IMR-90 (cell line): ENCODE results near the gene TNFRSF14. TPM values are rescaled to one million over a fixed set of nuclear protein-coding genes. Genes with fewer than 3 reads are reported as not detected.

ENCODE experiments used
- ATAC-seq: fragments of 200-7000 bp; cut with Tn5 transposase; 2 replicates; pipeline ENCODE4 v1.9.1; 2020; ENCODE audit warnings: low read depth, mild to moderate bottlenecking, moderate library complexity
- BruUV-seq: library from RNA; stranded (reverse); fragments of 400-500 nt; replicated peaks from 2 replicates; lab custom pipeline; 2021; lab: Mats Ljungman, UMichigan
- CTCF ChIA-PET: fragments of 300-600 bp; formaldehyde crosslinking; extraction: SDS; loops from one replicate; lab custom pipeline; 2021; ENCODE audit warnings: antibody characterized with exemption; lab: Yijun Ruan, JAX
- POLR2A ChIA-PET: fragments of 300-600 bp; sonication (Branson Sonifier 250); formaldehyde crosslinking; loops from one replicate; lab custom pipeline; 2022; ENCODE audit warnings: antibody characterized with exemption; ENCODE audit not compliant: unreplicated experiment; lab: Charles Lee
- DNase-seq: peaks from one replicate; pipeline ENCODE4 v3.0.0; 2013
- H2AFZ ChIP-seq: replicated peaks from 2 replicates; pipeline ENCODE3; 2013; ENCODE audit warnings: low read length, mild to moderate bottlenecking; ENCODE audit not compliant: poor library complexity
- H2AK5ac ChIP-seq: 2 replicates; pipeline ENCODE4 v1.6.1; 2013; ENCODE audit warnings: low read depth, low read length, inconsistent platforms
- H2AK9ac ChIP-seq: replicated peaks from 2 replicates; pipeline ENCODE3; 2013; ENCODE audit warnings: mild to moderate bottlenecking, low read depth, low read length, moderate library complexity; ENCODE audit not compliant: poor library complexity
- H2BK120ac ChIP-seq: 2 replicates; pipeline ENCODE4 v1.6.1; 2013; ENCODE audit warnings: low read depth, low read length, inconsistent platforms
- H2BK15ac ChIP-seq: 3 replicates; pipeline ENCODE4 v1.6.1; 2013; ENCODE audit warnings: low read depth, low read length, inconsistent platforms
- H2BK20ac ChIP-seq: 2 replicates; pipeline ENCODE4 v1.6.1; 2013; ENCODE audit warnings: low read depth, mild to moderate bottlenecking, inconsistent platforms, low read length, moderate library complexity
- H2BK5ac ChIP-seq: 2 replicates; pipeline ENCODE4 v1.6.1; 2013; ENCODE audit warnings: mild to moderate bottlenecking, low read depth, low read length, inconsistent platforms; ENCODE audit not compliant: poor library complexity, severe bottlenecking
- H3K14ac ChIP-seq: replicated peaks from 2 replicates; pipeline ENCODE4 v1.6.1; 2013; ENCODE audit warnings: low read depth, low read length, inconsistent platforms
- H3K18ac ChIP-seq: 2 replicates; pipeline ENCODE4 v1.6.1; 2013; ENCODE audit warnings: low read depth, low read length, control low read depth
- H3K23ac ChIP-seq: 2 replicates; pipeline ENCODE4 v1.6.1; 2013; ENCODE audit warnings: low read depth, low read length, inconsistent platforms
- H3K27ac ChIP-seq: 2 replicates; pipeline ENCODE4 v1.5.1; 2013; ENCODE audit warnings: mild to moderate bottlenecking, control low read depth, low read length; ENCODE audit not compliant: insufficient read depth
- H3K27me3 ChIP-seq: 2 replicates; pipeline ENCODE4 v1.6.1; 2013; ENCODE audit warnings: low read length; ENCODE audit not compliant: control insufficient read depth, insufficient read depth
- H3K36me3 ChIP-seq: 2 replicates; pipeline ENCODE4 v1.6.1; 2013; ENCODE audit warnings: low read length, mixed read lengths; ENCODE audit not compliant: control insufficient read depth, insufficient read depth
- H3K4ac ChIP-seq: 2 replicates; pipeline ENCODE4 v1.6.1; 2013; ENCODE audit warnings: low read depth, low read length, inconsistent platforms
- H3K4me1 ChIP-seq: 2 replicates; pipeline ENCODE4 v1.6.1; 2013; ENCODE audit warnings: low read length, mixed read lengths; ENCODE audit not compliant: control insufficient read depth, insufficient read depth
- H3K4me2 ChIP-seq: 2 replicates; pipeline ENCODE4 v1.6.1; 2013; ENCODE audit warnings: low read depth, mild to moderate bottlenecking, control low read depth, low read length, moderate library complexity
- H3K4me3 ChIP-seq: 2 replicates; pipeline ENCODE4 v1.5.1; 2013; ENCODE audit warnings: low read depth, mild to moderate bottlenecking, control low read depth, low read length, moderate library complexity; ENCODE audit not compliant: insufficient read depth
- H3K56ac ChIP-seq: 2 replicates; pipeline ENCODE4 v1.6.1; 2013; ENCODE audit warnings: low read length, inconsistent platforms; ENCODE audit not compliant: insufficient read depth; ENCODE audit errors: extremely low read depth
- H3K79me1 ChIP-seq, 2 experiments: 2 replicates each; pipeline ENCODE4 v1.6.1; 2013; ENCODE audit warnings: low read length in 2 of 2, inconsistent platforms in 1 of 2, low read depth in 1 of 2
- H3K9ac ChIP-seq: 2 replicates; pipeline ENCODE4 v1.6.1; 2013; ENCODE audit warnings: low read depth, low read length, control low read depth
- H3K9me1 ChIP-seq: 2 replicates; pipeline ENCODE4 v1.6.1; 2013; ENCODE audit warnings: low read length, inconsistent platforms; ENCODE audit not compliant: insufficient read depth
- H3K9me3 ChIP-seq: 2 replicates; pipeline ENCODE4 v1.6.1; 2013; ENCODE audit warnings: low read length; ENCODE audit not compliant: control insufficient read depth, insufficient read depth
- H4K20me1 ChIP-seq: 2 replicates; pipeline ENCODE4 v1.6.1; 2013; ENCODE audit warnings: low read length, inconsistent platforms; ENCODE audit not compliant: insufficient read depth
- H4K5ac ChIP-seq: 2 replicates; pipeline ENCODE4 v1.6.1; 2013; ENCODE audit warnings: mild to moderate bottlenecking, low read depth, low read length, control low read depth
- H4K8ac ChIP-seq, 2 experiments: 2 replicates each; pipeline ENCODE4 v1.6.1; 2013; ENCODE audit warnings: low read depth in 2 of 2, low read length in 2 of 2, control low read depth in 1 of 2, inconsistent platforms in 1 of 2
- H4K91ac ChIP-seq: 2 replicates; pipeline ENCODE4 v1.6.1; 2013; ENCODE audit warnings: low read depth, low read length, inconsistent platforms; ENCODE audit not compliant: insufficient read depth
- BHLHE40 ChIP-seq: fragments of 150-350 bp; IDR thresholded peaks from 2 replicates; pipeline ENCODE4 v1.6.1; 2016; ENCODE audit warnings: mild to moderate bottlenecking, low read depth, low read length
- CEBPB ChIP-seq: IDR thresholded peaks from 2 replicates; pipeline ENCODE4 v1.6.1; 2012; ENCODE audit warnings: low read depth, low read length, improper control_type of control experiment
- CHD1 ChIP-seq: IDR thresholded peaks from 2 replicates; pipeline ENCODE4 v1.6.1; 2012; ENCODE audit warnings: low read depth, low read length, improper control_type of control experiment
- CTCF ChIP-seq: conservative IDR thresholded peaks from 2 replicates; pipeline ENCODE4 v1.5.1; 2012; ENCODE audit warnings: mild to moderate bottlenecking, low read depth, low read length, improper control_type of control experiment
- FOS ChIP-seq: fragments of 150-350 bp; IDR thresholded peaks from 2 replicates; pipeline ENCODE4 v1.6.1; 2016; ENCODE audit warnings: low read depth, low read length
- MAFK ChIP-seq: IDR thresholded peaks from 2 replicates; pipeline ENCODE4 v1.6.1; 2012; ENCODE audit warnings: low read depth, low read length, improper control_type of control experiment
- NFE2L2 ChIP-seq: fragments of 150-350 bp; IDR thresholded peaks from 2 replicates; pipeline ENCODE4 v1.6.1; 2016; ENCODE audit warnings: low read depth, mild to moderate bottlenecking, low read length
- POLR2A ChIP-seq: IDR thresholded peaks from 2 replicates; pipeline ENCODE4 v1.6.1; 2012; ENCODE audit warnings: mild to moderate bottlenecking, low read depth, low read length
- RAD21 ChIP-seq: IDR thresholded peaks from 2 replicates; pipeline ENCODE4 v1.6.1; 2012; ENCODE audit warnings: low read length, improper control_type of control experiment
- RCOR1 ChIP-seq: IDR thresholded peaks from 2 replicates; pipeline ENCODE4 v1.6.1; 2012; ENCODE audit warnings: mild to moderate bottlenecking, low read length, improper control_type of control experiment; ENCODE audit not compliant: insufficient replicate concordance
- RFX5 ChIP-seq: IDR thresholded peaks from 2 replicates; pipeline ENCODE4 v1.8.0; 2012; ENCODE audit warnings: low read depth, mild to moderate bottlenecking, low read length, moderate library complexity
- SMC3 ChIP-seq: fragments of 150-350 bp; IDR thresholded peaks from 2 replicates; pipeline ENCODE4 v1.6.1; 2016; ENCODE audit warnings: low read depth, mild to moderate bottlenecking, antibody characterized with exemption, low read length, moderate library complexity
- WGBS, 2 experiments: methylation state at CpG; one replicate each; pipeline versions ENCODE4 v1.1.5 to v1.1.7; 2013; ENCODE audit warnings: missing lambda C conversion rate in 2 of 2; ENCODE audit not compliant: insufficient read length in 1 of 2; ENCODE audit errors: extremely low coverage in 2 of 2; 5-methylcytosine and 5-hydroxymethylcytosine counted together
- dilution Hi-C: fragments of 300-500 bp; cut with HindIII; formaldehyde crosslinking; loops from one replicate; pipeline ENCODE4 v1.14.3; 2018; ENCODE audit warnings: low sequenced_read_pairs; ENCODE audit not compliant: unreplicated experiment
- in situ Hi-C: fragments of 300-500 bp; cut with MboI; formaldehyde crosslinking; loops from 3 replicates; pipeline ENCODE4 v1.14.3; 2019; ENCODE audit warnings: low sequenced_read_pairs, inconsistent platforms, mixed read lengths
- intact Hi-C: fragments of 100-400 bp; cut with micrococcal nuclease; formaldehyde crosslinking; loops from 2 replicates; pipeline ENCODE4 v1.10.0; 2022
- polyA plus RNA-seq, 3 experiments: library from polyadenylated mRNA; depleted of rRNA; stranded (reverse); fragments of >200 nt; gene quantifications; 2 replicates each; pipeline ENCODE4 v1.2.3, GENCODE V29; 2012; ENCODE audit warnings: low replicate concordance in 1 of 3
- total RNA-seq: library from RNA; depleted of rRNA; stranded (reverse); fragments of >200 nt; gene quantifications from 2 replicates; pipeline ENCODE4 v1.2.3, GENCODE V29; 2012

Gene TNFRSF14
- total and polyA plus RNA-seq, 2 of the 4 experiments (the other 2 are of a cell fraction), result 1.3 to 4.2 TPM

DNA sequence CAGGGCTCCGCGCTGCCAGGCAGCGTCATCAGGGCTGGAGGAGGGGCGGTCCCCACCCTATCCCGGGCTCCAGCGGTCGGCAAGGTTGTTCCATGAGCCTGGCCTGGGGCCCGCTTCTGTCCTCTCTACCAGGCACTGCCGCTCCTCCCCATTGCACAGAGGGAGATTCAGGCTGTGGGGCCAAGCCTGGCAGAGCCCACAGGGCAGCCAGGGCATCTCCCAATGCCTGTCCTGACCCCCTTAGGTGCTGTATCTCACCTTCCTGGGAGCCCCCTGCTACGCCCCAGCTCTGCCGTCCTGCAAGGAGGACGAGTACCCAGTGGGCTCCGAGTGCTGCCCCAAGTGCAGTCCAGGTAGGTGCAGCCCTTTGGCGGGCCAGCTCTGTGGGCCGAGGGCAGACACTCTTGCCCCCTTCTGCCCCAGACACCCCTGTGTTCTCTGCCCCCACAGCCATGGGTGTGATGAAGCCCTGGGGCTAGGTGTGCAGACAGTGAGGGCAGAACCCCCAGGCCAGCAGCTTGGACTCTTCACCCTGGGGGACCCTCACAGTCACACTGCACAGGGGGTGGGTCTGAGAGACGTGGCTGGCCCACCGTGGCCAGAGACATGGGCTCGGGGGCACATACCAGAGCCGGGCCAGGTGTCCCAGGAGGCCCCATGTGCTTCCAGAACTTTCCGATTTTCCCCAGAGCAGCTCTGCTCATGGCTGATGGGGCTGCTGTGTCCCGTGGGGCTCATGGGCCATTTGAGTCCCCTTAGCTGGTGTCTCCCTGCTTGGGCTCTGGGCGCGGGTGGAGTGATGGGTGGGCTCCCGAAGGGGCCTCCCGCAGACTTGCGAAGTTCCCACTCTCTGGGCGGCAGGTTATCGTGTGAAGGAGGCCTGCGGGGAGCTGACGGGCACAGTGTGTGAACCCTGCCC, 1.6 kb downstream of the TNFRSF14 start:
- no peak overlapping the region for H3K9ac ChIP-seq
- no peak overlapping the region for H2BK120ac ChIP-seq
- POLR2A ChIA-PET, result no interaction called here
- no peak overlapping the region for H4K5ac ChIP-seq
- H3K4me3 ChIP-seq, result no peak overlapping the region
- no peak overlapping the region for H2AK9ac ChIP-seq
- H2BK20ac ChIP-seq, result no peak overlapping the region
- CTCF ChIA-PET, result interaction anchor here (0.6 kb wide), 1 partner anchor 414 kb away, joined by 4 read pairs; no protein-coding TSS in a partner anchor
- H3K79me1 ChIP-seq, result no peaks in the 10 kb centered on the region
- no peaks in the 10 kb centered on the region for H3K36me3 ChIP-seq
- no TSS peak for BruUV-seq
- H3K4me1 ChIP-seq, result no peaks in the 10 kb centered on the region
- H3K27ac ChIP-seq, result no peak overlapping the region
- no peak overlapping the region for H2BK15ac ChIP-seq
- no peak for TF ChIP-seq CTCF
- TF ChIP-seq RAD21, result no peak
- TF ChIP-seq BHLHE40, result no peak
- TF ChIP-seq RCOR1, result no peak
- no peak for TF ChIP-seq MAFK
- no peak for TF ChIP-seq FOS
- no peak for TF ChIP-seq RFX5
- TF ChIP-seq POLR2A, result no peak
- no peak for TF ChIP-seq CEBPB
- no peak for TF ChIP-seq CHD1
- no peak for TF ChIP-seq SMC3
- no peak for TF ChIP-seq NFE2L2
- dilution Hi-C loops (no loop called here), intact Hi-C loops (no loop called here), in situ Hi-C loops (no loop called here)
- H4K8ac ChIP-seq, result no peak overlapping the region
- DNase-seq (no peak), ATAC-seq (no peak)
- no peak overlapping the region for H3K56ac ChIP-seq
- H3K4ac ChIP-seq, result no peak overlapping the region
- no peak overlapping the region for H2AK5ac ChIP-seq
- H2BK5ac ChIP-seq, result no peak overlapping the region
- no peaks in the 10 kb centered on the region for H3K9me3 ChIP-seq
- H3K27me3 ChIP-seq, result no peaks in the 10 kb centered on the region; the same call in 1 of the 2 replicates
- H3K18ac ChIP-seq, result no peak overlapping the region
- no peaks in the 10 kb centered on the region for H3K9me1 ChIP-seq
- peak overlapping the region; percentile 51 for H2AFZ ChIP-seq
- WGBS, 2 experiments, result 85% methylated on average over 12 of the region's 30 CpGs; no CpG with 5 or more reads in 1 of the 2 experiments
- no peak overlapping the region for H3K23ac ChIP-seq
- H4K91ac ChIP-seq, result no peak overlapping the region
- H3K14ac ChIP-seq, result no peak overlapping the region
- H4K20me1 ChIP-seq, result no peaks in the 10 kb centered on the region
- no peak overlapping the region for H3K4me2 ChIP-seq
